Fibroblast of skin of back (primary cell): ENCODE data around the gene SALL3.

Experiments used
- DNase-seq: peaks from one replicate; pipeline ENCODE4 v3.0.0-alpha.2; 2013

The SALL3 gene

DNA sequence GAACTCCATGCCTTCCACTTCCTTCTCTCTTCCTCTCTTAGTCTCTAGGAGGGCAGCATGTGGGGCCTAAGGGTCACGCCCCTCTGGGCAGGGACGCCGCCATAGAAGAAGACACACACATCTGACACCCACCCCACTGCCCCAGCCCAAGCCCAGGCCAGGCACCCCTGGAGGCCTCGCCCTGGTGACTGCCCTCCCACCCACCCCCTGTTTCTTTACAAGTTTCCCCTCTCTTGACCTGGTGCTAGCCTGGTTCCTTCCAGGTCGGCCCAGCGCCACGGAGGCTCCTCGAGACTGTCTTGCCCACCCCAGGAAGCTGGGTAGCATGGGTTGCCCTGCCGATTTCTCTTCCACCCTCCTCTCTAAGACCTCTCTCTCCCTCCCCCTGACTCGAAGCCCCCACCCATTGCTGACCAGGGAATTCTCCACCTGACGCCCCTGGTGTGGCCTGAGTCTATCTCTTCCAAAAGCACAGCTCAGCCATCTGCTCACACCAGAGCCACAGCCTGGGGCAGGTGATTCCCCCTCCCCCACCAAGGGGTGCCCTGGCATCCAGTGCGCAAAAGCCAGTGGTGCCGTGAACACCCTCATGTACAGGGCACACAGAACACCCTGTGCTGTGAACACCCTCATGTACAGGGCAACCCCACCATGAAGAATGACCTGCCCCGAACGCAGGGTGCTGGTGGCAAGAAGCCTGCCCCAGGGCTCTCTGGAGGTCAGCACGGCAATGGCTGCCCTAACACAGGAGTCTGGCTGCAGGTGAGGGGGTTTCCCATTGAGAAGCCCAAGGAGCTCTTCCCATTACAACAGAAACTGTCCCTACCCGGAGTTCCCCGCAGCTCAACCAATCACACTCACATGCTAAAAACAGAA is 13.5 kb upstream of the SALL3 start:
- DNase-seq, result no peak

DNA sequence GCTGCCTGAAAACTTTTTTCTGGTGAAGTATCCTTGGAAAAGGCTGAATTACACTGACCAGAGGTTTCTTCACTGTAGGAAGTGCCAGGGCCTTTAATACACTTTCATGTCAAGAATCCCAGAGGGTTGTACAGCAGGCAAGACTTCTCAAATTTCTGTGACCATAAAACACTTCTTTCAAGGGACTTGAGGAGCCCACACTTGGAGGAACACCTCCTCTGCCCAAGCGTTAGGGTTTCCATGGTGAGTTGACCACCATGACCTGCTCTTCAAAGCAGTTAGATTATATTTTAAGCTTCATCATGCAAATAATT is 12.9 kb upstream of the SALL3 start:
- DNase-seq, result no peak

DNA sequence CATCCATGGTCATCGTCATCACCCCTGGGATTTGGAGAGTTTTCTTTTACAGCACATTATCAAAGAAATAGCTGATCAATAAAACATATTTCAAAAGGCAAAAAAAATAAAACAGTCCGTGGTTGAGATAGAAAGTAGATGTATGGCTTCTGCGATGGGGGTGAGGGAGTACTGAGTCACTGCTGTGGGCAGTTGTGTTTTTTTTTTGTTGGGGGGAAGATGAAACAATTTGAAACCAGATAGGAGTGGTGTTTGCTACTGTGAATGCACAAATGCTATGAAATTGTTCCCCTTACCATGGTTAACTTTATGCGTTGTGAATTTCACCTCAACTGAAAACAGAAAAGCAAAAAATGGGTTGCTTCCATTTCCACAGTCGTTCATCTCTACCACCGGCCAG is 11.9 kb upstream of the SALL3 start:
- DNase-seq, result no peak

DNA sequence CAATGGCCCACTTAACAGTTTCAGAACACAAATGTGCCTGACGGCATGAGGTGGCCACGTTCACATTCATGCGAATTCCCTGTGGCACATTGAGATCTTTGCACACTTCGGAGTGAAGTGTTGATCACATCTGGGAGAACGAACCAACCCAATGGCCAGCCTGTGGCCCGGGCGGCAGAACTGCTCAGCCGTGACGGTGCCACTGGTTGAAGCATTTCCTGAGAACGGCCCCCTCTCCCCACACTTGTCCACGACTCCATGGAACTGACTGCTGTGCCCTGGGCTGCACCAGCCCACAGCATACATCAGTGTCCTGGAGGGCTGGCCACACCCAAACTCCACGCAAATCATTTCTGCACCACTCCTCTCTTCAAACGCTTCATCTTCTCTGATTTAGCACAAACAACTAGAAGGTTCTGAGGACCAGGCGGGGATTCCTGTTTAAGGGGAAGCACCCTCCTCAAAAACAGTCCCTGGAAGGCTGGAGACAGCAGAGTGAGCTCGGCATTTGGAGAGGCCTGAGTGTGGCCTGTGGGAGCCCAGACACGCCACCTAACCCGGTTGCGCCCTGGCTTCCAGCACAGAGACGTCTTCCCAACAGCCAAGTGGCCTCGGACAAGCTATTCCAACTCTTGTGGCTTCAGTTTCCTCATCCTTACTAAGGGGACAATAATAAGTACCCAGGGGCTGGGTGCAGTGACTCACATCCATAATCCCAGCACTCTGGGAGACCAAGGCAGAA is 9.9 kb upstream of the SALL3 start:
- no peak for DNase-seq

DNA sequence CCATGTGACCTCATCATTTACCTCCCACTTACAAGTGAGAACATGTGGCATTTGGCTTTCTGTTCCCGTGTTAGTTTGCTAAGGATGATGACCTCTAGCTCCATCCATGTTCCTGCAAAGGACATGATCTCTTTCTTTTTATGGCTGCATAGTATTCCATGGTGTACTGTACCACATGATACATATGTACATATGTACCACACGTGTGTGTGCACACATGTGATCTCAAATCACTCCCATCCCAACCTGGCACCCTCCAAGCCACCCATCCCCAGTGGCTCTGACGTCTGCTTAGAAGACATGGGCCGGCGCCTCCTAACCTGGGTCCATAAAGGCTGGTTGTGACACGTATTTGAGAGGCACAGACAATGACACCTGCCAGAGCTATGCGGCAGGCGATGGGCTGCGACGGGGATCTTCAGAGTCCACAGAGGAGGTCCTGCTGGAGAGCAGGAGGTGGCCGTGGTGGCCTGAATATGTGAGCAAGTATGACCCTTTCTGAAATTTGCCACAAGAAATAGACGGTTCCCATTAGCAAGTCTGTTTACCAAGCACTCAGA is 8.8 kb upstream of the SALL3 start:
- no peak for DNase-seq

DNA sequence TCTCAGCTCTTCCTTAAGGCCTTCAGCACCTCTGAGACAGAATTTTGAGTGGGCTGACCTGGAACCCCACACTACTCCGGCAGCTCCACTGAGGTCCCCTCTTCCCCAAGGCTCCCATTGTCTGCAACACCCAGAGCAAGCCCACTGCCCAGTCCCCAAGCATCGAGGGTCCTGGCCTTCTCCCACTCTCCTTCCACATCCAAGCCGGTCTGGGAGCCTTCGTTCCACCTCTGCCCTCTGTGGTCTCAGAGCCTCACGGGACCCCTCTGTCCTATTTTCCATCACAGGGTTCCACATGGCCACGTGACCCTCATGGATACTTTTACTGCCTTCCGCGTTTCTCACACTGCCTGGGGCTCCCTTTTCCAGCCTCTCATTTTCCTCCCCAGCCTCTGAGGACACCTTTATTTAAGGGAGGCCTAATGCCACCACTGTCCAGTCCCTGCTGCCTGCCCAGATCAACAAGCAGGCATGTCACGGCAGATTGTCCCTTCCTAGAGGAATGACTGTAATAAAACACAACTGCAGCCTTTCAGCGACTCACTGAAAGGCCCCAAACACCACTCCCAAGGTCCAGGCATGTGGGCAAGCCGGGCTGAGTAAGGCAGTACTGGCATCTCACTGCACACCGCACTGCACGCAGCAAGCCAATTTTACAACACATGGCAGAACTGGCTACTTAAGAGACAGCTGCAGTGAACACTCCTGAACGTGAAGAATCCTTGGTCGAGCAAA is 7.9 kb upstream of the SALL3 start:
- no peak for DNase-seq

DNA sequence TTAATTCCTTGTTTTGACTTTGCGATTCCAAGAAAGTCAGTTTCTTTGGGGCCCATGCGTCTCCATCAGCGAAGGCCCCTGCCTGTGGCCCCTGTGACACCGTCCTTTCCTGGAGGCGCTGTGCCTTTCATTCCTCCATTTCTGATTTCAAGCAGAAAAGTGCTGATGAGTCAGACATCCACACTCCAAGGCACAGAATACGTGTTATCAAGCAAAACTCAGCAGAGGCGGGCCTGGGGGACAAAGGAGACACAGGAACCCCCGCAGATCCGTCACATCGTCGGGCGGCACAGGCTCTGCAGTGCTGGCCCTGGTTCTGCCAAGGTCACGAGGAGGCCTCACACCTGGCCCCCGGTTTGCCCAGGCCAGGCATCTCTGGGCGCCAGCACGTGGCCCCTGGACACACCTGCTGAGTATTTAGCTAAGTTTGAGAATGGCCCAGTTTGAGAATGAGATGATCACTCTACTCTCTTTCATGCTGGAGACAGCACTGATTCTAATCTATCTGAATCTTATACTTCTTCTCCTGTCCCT is 7.2 kb upstream of the SALL3 start:
- no peak for DNase-seq

DNA sequence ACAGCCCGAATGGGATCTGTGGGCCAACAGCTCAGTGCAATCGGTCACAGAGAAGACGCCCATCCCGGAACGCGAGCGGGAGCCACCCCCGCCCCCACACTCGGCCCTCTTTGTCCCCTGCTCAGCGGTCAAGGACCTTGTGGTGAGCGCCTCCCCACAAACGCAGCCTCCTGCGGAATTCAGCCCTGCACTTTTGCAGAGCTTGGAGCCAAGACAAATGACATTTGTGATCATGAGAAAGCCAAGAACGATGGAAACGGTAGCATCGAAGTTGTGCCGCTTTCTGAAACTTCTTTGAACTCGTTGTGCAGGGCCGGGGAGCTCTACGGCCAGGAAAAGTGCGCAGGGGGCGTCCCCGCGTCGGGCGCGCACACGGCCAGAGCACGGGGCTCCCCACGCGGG is 6.7 kb upstream of the SALL3 start:
- DNase-seq, result no peak

DNA sequence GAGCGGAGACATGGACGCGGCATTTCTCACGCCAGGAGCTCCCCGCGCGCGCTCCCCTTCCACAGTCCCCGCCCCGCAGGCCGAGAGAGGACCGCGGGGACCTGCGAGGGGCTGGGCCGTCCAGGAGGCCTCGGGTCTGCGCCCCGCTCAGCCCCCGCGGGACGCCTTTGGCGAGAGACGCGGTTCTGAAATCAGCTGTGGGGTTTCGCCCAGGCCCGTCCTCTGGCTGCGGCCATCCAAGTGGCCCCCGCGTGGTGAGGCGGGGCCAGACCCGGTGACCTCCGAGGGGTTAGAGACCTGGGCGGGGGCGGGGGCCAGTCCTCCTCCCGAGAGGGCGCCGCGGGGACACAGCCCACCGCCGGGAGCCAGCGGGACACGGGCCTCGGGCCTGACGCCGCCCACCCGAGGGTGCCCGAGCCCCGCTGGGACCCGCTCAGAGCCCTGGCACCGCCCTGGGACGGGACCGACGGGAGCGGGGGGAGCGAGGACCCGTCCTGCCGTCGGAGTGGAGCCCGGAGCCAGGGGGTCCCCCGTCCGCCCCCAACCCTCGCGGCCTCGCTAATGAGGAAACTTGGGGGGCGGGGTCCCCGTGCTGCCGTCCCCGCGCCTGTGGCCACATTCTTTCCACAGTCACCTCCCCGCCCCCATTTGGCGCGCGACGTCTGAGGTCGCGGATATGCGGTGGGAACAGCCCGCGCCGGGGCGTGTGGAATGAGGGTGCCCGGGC is 6.1 kb upstream of the SALL3 start:
- DNase-seq, result no peak

DNA sequence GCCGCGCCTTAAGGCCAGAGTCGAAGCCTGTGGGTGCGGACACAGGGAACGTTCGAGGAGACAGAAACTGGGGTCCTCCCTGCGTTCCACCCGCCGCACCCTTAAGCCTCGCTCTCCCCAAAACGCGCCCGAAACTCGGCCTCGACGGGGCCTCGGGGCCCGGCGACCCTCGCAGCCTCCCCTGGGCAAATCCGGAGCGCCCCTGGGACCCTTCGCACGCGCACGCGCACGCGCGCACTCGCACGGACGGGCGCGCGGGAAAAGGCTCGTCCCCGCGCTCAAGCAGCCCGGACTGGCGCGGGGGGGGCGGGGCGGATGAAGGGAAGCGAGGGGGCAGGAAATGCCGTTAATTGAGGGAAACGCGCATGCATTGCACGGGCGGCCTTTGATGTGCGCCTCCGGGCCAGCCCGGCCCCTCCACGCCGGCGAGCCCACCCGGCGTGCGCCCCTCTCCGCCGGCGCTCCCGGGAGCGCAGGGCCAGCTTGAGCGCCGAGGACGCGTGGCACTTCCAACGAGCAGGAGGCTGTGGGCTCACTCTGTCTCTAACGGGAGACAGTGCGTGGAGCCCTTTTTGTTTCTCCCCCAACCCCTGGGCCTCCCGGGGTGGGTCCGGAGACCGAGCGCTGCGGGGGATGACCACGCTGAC is 5.4 kb upstream of the SALL3 start:
- DNase-seq, result no peak

DNA sequence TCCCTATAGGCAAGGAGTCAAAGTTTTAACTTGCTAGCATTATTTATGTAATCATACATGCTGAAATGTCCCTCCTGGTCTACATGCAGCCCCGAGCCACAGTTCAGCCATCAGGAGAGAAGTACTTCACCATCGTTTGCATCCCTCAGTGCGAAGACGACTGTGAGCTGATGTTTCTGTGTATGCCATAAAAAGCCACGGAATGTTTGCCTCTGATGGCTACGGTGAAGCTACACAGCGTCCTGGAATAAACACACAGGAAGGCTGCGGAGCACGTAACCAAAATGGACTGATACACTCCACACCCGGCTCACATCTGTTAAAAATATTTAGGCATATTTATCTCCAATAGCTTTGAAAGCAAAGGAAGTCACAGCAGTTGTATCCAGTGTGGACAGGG is 4.3 kb upstream of the SALL3 start:
- no peak for DNase-seq

DNA sequence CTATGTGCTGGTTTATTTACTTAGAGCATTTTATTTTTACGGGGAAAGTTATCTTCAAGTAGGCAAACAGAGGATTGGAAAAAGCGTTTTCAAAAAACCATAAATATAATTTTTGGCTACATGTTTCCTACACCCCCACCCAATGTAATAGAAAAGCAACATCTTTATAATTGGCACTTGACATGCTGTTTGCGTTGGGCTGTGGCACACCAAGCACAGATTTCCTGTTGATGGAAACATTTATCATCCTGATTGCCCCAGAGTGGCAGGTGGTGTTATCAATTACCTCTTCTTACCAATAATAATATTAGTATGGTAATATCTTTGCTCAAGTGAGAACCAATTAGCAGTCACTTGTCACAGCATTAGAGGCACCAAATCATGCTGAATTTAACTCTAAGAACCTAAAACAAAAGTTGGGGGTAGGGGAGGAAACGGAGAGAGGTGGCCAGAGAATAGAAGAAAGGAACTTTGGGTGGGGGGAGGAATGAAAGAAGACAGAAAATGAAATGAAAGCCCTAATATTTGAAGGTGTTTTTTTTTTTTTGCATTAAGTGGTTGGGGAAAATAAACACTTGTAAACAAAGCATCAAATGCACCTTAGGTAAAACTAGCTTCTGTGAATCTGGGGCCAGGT is 3.8 kb upstream of the SALL3 start:
- DNase-seq, result no peak

DNA sequence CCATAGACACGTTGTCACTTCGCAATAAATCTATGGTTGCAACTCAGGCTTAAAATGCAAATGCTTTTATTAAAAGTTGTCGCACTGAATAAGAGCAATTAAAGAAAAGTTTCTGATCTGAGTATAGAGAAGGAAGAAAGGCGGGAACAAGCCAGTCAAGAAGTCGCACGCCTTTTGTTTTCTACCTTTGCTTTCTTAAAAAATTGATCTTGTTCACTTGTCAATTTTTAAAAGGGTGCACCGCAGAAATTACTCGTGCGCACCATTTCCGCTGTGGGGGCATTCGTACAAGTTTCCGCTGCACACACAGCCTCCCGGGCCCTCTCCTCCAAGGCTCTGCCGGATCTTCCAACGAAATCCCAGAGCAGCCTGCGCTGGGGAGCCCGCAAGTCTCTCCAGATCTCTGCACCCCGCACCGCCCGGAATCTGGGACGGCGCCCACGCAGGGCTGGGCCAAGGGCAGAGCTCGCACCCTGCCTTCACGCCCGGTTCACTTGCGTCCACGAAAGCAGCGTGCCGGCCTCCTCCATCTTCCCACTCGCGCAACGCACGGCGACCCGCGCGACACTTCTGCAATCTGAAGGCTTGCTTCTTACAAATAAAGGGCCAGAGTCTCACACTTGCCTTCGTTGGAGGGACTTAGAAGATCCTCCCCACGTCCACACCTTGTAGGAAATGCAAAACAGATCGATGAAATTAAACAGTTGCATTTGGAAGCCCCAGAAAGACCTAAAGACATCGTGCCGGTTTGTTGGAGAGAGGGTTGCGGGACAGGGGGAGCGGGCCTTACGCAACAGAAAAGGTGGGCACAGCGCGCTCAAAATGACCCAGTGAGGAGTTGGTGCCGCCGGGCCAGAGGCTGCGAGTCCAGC is 2.6 kb upstream of the SALL3 start:
- DNase-seq, result no peak

DNA sequence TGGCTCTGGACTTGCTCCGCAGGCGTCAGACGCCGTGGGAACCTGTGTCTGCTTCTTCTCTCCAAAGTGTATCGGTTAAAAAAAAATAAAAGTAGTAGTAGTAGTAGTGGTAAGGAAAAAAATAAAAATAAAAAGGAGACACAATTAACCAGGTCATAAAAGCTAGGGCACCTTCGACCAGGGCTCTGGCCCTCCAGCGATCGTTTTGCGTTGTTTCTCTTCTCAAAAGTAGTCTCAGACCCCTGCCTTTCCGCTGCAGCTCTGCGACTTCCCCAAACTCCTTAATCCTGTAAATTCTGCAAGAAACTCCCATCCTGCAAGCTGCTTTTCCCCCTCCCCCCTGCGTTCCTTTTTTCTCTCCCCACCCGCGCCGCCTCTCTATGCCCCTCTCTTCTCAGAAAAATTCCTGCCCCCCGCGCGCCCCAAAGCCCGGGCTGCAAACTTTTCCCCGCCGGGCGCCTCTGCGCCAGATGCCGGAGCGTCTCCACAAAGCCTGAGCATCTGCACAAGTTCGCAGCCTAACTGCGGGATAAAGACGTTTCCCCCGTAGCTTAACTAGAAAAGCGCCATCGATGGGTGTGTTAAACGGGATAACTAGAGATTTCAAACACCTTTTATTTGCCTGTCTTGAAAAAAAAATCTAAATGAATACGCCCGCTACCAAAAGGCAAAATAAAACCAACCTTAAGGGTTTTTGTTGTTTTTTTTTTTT is 1.8 kb upstream of the SALL3 start:
- no peak for DNase-seq

DNA sequence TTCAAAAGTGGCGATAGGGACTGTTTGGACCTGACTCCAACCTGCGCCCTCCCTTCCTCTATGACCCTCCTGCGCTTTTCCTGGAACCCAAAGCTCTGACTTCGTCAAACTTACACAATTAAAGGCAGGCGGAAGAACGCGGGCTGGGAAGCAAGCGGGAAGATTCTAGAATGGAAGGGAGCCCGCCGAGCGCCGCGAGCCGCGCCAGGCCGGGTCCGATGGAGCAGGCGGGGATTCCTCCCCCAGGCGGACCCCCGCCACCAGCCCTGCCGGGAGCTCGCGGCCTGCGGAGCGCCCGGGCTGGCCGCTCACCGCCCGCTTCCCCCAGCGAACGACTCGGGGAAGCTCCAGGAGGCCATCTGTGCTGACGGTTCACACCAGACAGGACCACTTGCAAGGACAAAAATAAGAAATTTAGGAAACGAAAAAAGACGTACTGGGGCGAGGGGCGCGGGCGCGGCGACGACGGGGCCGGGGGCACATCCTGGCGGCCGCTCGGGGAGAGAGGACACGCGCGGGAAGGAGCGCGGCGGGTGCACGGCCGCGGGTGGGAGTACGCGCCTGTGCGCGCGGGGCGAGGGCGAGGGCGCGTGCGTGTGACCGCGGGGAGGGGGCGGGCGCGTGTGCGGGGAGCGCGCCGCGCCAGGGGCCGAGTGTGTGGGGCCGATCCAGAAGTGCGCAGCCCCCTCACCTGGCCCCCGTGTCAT is 1.1 kb upstream of the SALL3 start:
- DNase-seq, result no peak

DNA sequence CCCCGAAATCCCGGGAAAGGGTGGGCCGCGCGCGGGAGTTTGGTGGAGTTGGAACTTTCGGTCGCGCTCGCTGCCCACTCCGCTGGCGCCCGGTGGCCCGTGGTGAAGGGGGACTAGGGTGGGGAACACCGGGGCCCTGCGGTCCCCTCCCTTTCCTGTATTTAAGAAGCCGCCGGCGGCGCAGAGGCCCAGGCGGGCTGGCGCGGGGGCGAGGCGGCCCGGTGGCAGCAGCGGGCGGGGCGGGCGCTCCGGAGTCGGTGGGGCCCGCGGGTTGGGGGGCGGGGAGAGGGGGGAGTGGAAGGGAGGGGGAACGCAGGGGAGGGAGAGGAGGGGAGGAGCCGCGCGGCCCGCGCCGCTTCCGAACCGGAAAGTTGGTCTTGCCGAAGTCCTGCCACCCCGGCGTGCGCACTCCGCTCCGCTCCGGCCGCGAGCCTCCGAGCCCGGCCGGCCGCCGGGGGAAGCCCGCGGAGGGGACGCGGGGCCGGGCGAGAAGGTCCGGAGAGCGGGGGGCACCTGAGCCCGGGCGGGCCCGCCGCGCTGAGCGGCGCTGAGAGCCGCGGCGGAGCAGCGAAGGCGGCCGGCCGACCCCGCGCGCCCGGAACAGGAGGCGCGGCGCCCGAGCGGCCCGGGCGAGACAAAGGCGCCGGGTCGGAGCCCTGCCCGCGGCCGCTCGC is 425 bp upstream of the SALL3 start:
- no peak for DNase-seq

DNA sequence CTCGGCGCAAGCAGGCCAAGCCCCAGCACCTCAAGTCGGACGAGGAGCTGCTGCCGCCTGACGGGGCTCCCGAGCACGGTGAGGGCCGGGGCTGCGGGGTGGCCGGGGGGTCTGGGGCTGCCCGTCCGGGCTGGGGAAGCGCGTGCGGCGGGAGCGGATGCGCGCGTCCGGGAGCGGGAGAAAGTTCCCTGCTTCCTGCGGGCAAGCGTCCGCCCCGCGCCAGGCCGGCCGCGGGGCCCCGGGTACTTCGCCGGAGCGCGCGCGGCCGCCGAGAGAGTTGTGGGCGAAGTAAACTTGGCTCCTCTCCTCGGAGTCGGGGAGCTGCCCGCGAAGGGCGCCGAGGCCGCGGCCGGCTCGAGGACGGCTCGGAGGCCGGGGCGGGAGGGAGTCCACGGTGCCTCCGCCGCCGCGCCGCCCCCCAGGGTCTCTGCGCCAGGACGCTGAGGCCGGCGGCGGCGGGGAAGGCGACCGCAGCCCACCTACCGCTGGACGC is 707 bp downstream of the SALL3 start:
- no peak for DNase-seq

DNA sequence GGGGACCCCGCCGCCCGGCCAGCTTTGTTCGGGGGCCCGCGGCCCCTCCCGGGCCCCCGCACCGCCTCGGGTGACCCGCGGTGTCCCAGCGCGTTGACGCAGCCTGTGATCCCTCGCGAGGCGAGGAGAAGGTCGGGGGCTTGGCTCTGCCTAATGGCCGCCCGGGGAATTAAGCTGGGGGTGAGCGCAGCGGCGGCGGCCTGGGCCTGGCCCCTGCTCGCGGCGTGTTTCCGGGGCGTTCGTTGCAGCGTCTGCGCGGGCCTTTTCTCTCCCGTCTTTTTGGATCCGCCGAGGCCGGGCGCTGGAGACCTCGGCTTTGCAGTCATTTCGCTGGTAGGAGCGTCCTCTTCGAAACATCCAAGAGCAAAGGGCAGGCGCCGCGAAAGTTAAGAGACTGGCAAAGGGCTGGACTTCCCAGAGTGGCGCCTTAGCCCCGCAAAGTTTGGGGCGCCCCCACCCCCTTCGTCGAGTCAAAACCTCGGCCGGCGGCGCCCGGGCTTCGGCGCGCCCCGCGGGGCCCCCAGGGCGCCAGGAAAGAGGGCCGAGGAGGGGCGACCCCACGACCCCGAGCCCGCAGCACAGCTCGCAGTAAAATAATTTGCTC is 1.3 kb downstream of the SALL3 start:
- no peak for DNase-seq
